Tibial nerve (tissue), 4 donors: ENCODE results near the gene METTL21A. TPM values are rescaled to one million over a fixed set of nuclear protein-coding genes. Genes with fewer than 3 reads are reported as not detected.

Experiments
- DNase-seq, 2 donors: peaks; one replicate each; pipeline ENCODE4 v3.0.0-alpha.2; 2019; ENCODE audit warnings: low spot score in 2 of 2
- H3K27ac ChIP-seq, 4 donors: fragments of 200-600 bp; sonication (generic) in 3 of 4; one replicate each; pipeline ENCODE4 v1.5.1; 2017 to 2019; ENCODE audit warnings: mild to moderate bottlenecking in 1 of 4
- H3K27me3 ChIP-seq, 2 donors: fragments of 200-600 bp; sonication (generic) in 1 of 2; one replicate each; pipeline versions ENCODE4 v1.5.1 to v1.6.0; 2017 to 2019
- H3K36me3 ChIP-seq, 3 donors: fragments of 200-600 bp; sonication (generic); one replicate each; pipeline ENCODE4 v1.5.1; 2018 to 2019
- H3K4me1 ChIP-seq, 4 donors: fragments of 200-600 bp; sonication (generic) in 3 of 4; one replicate each; pipeline ENCODE4 v1.5.1; 2017 to 2019
- H3K4me3 ChIP-seq, 4 donors: fragments of 200-600 bp; sonication (generic) in 3 of 4; one replicate each; pipeline ENCODE4 v1.5.1; 2017 to 2019; ENCODE audit warnings: mild to moderate bottlenecking in 1 of 4, moderate library complexity in 1 of 4
- H3K9me3 ChIP-seq, 4 donors: fragments of 200-600 bp; sonication (generic) in 3 of 4; one replicate each; pipeline ENCODE4 v1.5.1; 2017 to 2019
- CTCF ChIP-seq, 5 experiments: fragments of 200-600 bp in 3 of 5; fragments of 450-650 bp in 2 of 5; sonication (generic) in 3 of 5; IDR thresholded peaks; one replicate each; pipeline ENCODE4 v1.5.1; 2016 to 2019; ENCODE audit warnings: antibody characterized with exemption in 5 of 5, mild to moderate bottlenecking in 3 of 5, moderate library complexity in 2 of 5
- EP300 ChIP-seq, 2 donors: sonication (generic); formaldehyde crosslinking; IDR thresholded peaks; one replicate each; pipeline ENCODE4 v1.6.1; 2017; ENCODE audit warnings: antibody characterized with exemption in 2 of 2, mild to moderate bottlenecking in 1 of 2
- POLR2A ChIP-seq, 2 donors: fragments of 450-650 bp; IDR thresholded peaks; one replicate each; pipeline ENCODE4 v1.6.1; 2017; ENCODE audit warnings: antibody characterized with exemption in 2 of 2, mild to moderate bottlenecking in 2 of 2, moderate library complexity in 2 of 2
- WGBS, 2 donors: methylation state at CpG; one replicate each; pipeline ENCODE4 v1.1.5; 2018; 5-methylcytosine and 5-hydroxymethylcytosine counted together
- total RNA-seq, 4 donors: library from RNA; depleted of rRNA; stranded (reverse); fragments of >200 nt; gene quantifications; one replicate each; pipeline ENCODE4 v1.1.0, GENCODE V29; 2016

The METTL21A gene
- total RNA-seq, 4 donors from 2014 or later = 5.9 to 21.3 (median 13.8) TPM

- H3K36me3 ChIP-seq = peaks cover 0 to 86% (median 0%) of the 10 kb centered on the region in 3 donors
Measured at GRCh38 chr2:207593277-207593676, 31.9 kb downstream of the METTL21A start.

GRCh38 chr2:207589143-207589542, 36.1 kb downstream of the METTL21A start:
- Histone ChIP-seq H3K4me3 (no peak overlapping the region), H3K27ac (no peak overlapping the region), H3K9me3 (peaks cover 0 to 22% (median 0%) of the 10 kb centered on the region in 4 donors), H3K4me1 (no peaks in the 10 kb centered on the region), H3K27me3 (no peaks in the 10 kb centered on the region), H3K36me3 (peaks cover 0 to 78% (median 12%) of the 10 kb centered on the region in 3 donors)
- DNase-seq = no peak
- TF ChIP-seq CTCF (IDR thresholded peaks at IDR 0.05) = no peak
- TF ChIP-seq EP300 (IDR thresholded peaks at IDR 0.05) = no peak
- TF ChIP-seq POLR2A (IDR thresholded peaks at IDR 0.05) = no peak

More at GRCh38 chr2:207593277-207593676, 31.9 kb downstream of the METTL21A start:
- peaks cover 0 to 22% (median 0%) of the 10 kb centered on the region in 4 donors for H3K9me3 ChIP-seq
- no peak for DNase-seq
- no peaks in the 10 kb centered on the region for H3K27me3 ChIP-seq
- no peaks in the 10 kb centered on the region for H3K4me1 ChIP-seq
- TF ChIP-seq EP300 (IDR thresholded peaks at IDR 0.05) (no peak), CTCF (IDR thresholded peaks at IDR 0.05) (no peak), POLR2A (IDR thresholded peaks at IDR 0.05) (no peak)
- no peak overlapping the region for H3K27ac ChIP-seq
- no peak overlapping the region for H3K4me3 ChIP-seq

GRCh38 chr2:207587305-207587704, 37.9 kb downstream of the METTL21A start:
- 97 to 100% methylated on average over 7 of the region's 7 CpGs for WGBS, 2 donors
- Histone ChIP-seq H3K36me3 (peaks cover 0 to 76% (median 12%) of the 10 kb centered on the region in 3 donors), H3K9me3 (peaks cover 0 to 12% (median 0%) of the 10 kb centered on the region in 4 donors), H3K4me1 (no peaks in the 10 kb centered on the region), H3K4me3 (no peak overlapping the region), H3K27me3 (no peaks in the 10 kb centered on the region), H3K27ac (no peak overlapping the region)
- DNase-seq = no peak
- TF ChIP-seq CTCF (IDR thresholded peaks at IDR 0.05) (no peak), POLR2A (IDR thresholded peaks at IDR 0.05) (no peak)

- H3K36me3 ChIP-seq = peaks cover 2 to 65% (median 12%) of the 10 kb centered on the region in 3 donors
- H3K27ac ChIP-seq = no peak overlapping the region
- no peaks in the 10 kb centered on the region for H3K27me3 ChIP-seq
- no peak overlapping the region for H3K4me3 ChIP-seq
- no peaks in the 10 kb centered on the region for H3K4me1 ChIP-seq
- no peak for DNase-seq
- no peaks in the 10 kb centered on the region for H3K9me3 ChIP-seq
- TF ChIP-seq POLR2A (IDR thresholded peaks at IDR 0.05) (no peak), EP300 (IDR thresholded peaks at IDR 0.05) (no peak), CTCF (IDR thresholded peaks at IDR 0.05) (no peak)
- WGBS, 2 donors = 95% methylated on average over 4 of the region's 4 CpGs
Measured at GRCh38 chr2:207584952-207585351, 40.2 kb downstream of the METTL21A start.

- no peak for DNase-seq
- no peak overlapping the region for H3K27ac ChIP-seq
- peaks cover 0 to 45% (median 0%) of the 10 kb centered on the region in 3 donors for H3K36me3 ChIP-seq
- H3K9me3 ChIP-seq = no peaks in the 10 kb centered on the region
- TF ChIP-seq CTCF (IDR thresholded peaks at IDR 0.05) (no peak), EP300 (IDR thresholded peaks at IDR 0.05) (no peak), POLR2A (IDR thresholded peaks at IDR 0.05) (no peak)
- no peaks in the 10 kb centered on the region for H3K4me1 ChIP-seq
- 91 to 93% methylated on average over 3 of the region's 3 CpGs for WGBS, 2 donors
- H3K27me3 ChIP-seq = no peaks in the 10 kb centered on the region
- H3K4me3 ChIP-seq = no peak overlapping the region
Measured at GRCh38 chr2:207571370-207571769, 53.8 kb downstream of the METTL21A start.
